ENCODE data around the gene RPP25. TPM values are rescaled to one million over a fixed set of nuclear protein-coding genes. Genes with fewer than 3 reads are reported as not detected.

Gene RPP25
- total RNA-seq, 2 donors from 2014 or later = 9.1 to 11.5 TPM

DNA sequence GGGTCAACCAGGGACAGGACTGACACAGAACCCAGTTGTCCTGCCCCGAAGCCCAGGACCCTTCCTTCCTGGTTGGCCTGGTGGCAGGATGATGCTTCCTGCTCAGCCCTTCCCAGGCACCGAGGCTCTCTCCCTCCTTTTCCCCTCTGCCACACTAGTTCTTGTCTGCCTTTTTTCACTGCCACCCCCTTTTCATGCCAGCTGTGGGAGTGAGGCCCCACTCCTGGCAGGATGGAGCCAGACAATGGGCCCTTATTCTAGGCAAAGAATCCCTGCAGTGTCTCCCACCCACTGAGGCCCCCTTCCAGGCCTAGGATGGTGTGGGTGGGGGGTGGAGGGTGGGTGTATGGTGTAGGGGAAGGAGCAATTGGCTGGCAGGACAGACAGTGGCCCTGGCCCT, 37.7 kb upstream of the RPP25 start:
- DNase-seq (no peak), ATAC-seq (no peak)
- H3K9me3 ChIP-seq = no peaks in the 10 kb centered on the region
- H3K4me3 ChIP-seq = no peak overlapping the region
- no peak overlapping the region for H3K27ac ChIP-seq
- H3K4me1 ChIP-seq = peaks cover 41% of the 10 kb centered on the region
- no peaks in the 10 kb centered on the region for H3K27me3 ChIP-seq
- WGBS, 2 donors = 61 to 64% methylated on average over 2 of the region's 2 CpGs
- no peak for TF ChIP-seq POLR2A (IDR thresholded peaks at IDR 0.05)
- TF ChIP-seq, protein P1, sequence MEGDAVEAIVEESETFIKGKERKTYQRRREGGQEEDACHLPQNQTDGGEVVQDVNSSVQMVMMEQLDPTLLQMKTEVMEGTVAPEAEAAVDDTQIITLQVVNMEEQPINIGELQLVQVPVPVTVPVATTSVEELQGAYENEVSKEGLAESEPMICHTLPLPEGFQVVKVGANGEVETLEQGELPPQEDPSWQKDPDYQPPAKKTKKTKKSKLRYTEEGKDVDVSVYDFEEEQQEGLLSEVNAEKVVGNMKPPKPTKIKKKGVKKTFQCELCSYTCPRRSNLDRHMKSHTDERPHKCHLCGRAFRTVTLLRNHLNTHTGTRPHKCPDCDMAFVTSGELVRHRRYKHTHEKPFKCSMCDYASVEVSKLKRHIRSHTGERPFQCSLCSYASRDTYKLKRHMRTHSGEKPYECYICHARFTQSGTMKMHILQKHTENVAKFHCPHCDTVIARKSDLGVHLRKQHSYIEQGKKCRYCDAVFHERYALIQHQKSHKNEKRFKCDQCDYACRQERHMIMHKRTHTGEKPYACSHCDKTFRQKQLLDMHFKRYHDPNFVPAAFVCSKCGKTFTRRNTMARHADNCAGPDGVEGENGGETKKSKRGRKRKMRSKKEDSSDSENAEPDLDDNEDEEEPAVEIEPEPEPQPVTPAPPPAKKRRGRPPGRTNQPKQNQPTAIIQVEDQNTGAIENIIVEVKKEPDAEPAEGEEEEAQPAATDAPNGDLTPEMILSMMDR (IDR thresholded peaks at IDR 0.05) = no peak
- intact Hi-C loops (cut with DNase I) = no loop called here
- H3K36me3 ChIP-seq (replicated peaks in 1 of 2; ENCODE audit: insufficient read depth in 1 of 2, low read depth in 2 of 2) = no peaks in the 10 kb centered on the region

DNA sequence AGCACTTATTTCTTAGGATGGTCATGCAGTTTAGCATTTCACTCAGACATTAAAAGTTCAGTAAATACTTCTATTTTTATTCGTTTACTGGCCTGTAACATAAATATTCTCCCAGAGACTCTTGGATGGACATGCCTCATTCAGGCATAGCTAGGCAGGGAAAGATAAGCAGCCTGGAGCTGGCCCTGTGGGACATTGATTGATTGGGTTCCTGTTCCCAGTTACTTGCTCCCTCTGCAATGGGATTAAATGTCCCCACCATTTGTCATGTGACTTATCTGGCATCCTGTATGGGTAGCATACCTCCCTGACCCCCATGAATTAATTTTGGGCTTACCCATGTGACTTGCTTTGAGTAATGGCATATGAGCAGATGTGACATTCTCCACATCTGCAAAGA, 36.0 kb upstream of the RPP25 start:
- intact Hi-C loops (cut with DNase I) = no loop called here
- Histone ChIP-seq H3K36me3 (replicated peaks in 1 of 2; ENCODE audit: insufficient read depth in 1 of 2, low read depth in 2 of 2) (no peaks in the 10 kb centered on the region), H3K27ac (no peak overlapping the region), H3K9me3 (no peaks in the 10 kb centered on the region), H3K4me3 (no peak overlapping the region), H3K4me1 (peaks cover 25% of the 10 kb centered on the region), H3K27me3 (no peaks in the 10 kb centered on the region)
- DNase-seq = no peak
- WGBS, 2 donors = 29 to 50% methylated on average over 1 of the region's 1 CpG
- no peak for ATAC-seq
- TF ChIP-seq POLR2A (IDR thresholded peaks at IDR 0.05) = no peak
- TF ChIP-seq, protein P1 (IDR thresholded peaks at IDR 0.05) = no peak

DNA sequence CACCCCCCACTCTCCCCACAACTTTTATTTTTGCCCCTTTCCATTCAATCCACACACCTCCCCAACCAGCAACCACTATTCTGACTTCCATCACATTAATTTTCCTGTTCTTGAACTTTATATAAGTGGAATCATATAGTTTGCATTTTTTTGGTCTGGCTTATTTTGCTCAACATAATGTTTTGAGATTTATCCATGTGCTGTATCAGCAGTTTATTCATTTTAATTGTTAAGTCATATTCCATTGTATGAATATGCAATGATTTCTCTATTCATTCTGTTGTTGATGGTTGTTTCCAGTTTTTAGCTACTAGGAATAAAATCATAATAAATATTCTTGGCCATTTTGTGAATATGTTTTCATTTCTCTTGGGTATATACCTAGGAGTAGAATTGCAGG, 33.0 kb upstream of the RPP25 start:
- no peak overlapping the region for H3K27ac ChIP-seq
- ATAC-seq = no peak
- intact Hi-C loops (cut with DNase I) = no loop called here

DNA sequence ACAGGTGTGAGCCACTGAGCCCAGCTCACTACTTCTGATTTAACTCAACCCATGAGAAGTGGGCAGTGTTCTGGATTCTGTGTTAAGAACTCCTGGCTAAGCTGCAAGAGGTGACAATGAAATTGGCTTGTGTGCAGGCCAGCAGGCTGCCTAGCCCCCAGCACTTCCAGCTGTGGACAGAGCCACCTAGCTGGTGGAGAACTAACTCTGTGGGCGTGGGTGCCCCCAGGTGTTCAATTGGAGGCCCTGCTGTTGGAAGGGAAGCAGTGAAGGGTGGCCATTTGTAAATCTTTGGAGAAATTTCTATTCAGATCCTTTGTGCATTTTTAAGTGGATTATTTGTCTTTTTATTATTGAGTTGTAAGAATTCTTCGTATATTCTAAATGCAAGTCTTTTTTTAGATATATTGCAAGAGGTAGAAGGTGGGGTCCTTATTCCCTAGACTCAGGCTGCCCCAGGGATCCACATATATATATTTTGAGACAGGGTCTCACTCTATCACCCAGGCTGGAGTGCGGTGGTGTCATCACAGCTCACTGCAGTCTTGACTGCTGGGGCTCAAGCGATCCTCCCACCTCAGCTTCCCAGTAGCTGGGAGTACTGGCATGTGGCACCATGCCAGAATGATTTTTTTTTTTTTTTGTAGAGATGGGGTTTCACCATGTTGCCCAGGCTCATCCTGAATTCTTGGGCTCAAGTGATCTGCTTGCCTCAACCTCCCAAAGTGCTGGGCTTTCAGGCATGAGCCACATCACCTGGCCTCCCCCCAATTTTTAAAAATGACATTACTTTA, 31.6 kb upstream of the RPP25 start:
- no peaks in the 10 kb centered on the region for H3K4me1 ChIP-seq
- intact Hi-C loops (cut with DNase I) = no loop called here
- DNase-seq (peak; percentile 42 to 71 (median 63)), ATAC-seq (peak; percentile 71)
- no peak overlapping the region for H3K4me3 ChIP-seq
- TF ChIP-seq, protein P1 (IDR thresholded peaks at IDR 0.05) = peak; percentile 13 to 68 (median 44)
- TF ChIP-seq POLR2A (IDR thresholded peaks at IDR 0.05) = no peak
- 34 to 38% methylated on average over 4 of the region's 4 CpGs for WGBS, 2 donors
- no peaks in the 10 kb centered on the region for H3K9me3 ChIP-seq
- H3K36me3 ChIP-seq (replicated peaks in 1 of 2; ENCODE audit: insufficient read depth in 1 of 2, low read depth in 2 of 2) = no peaks in the 10 kb centered on the region
- no peaks in the 10 kb centered on the region for H3K27me3 ChIP-seq
- H3K27ac ChIP-seq = no peak overlapping the region

More for the DNA sequence above, 33.0 kb upstream of the RPP25 start:
- no peaks in the 10 kb centered on the region for H3K9me3 ChIP-seq
- H3K36me3 ChIP-seq (replicated peaks in 1 of 2; ENCODE audit: insufficient read depth in 1 of 2, low read depth in 2 of 2) = no peaks in the 10 kb centered on the region
- H3K4me1 ChIP-seq = no peaks in the 10 kb centered on the region
- TF ChIP-seq, protein P1 (IDR thresholded peaks at IDR 0.05) = no peak
- no peak for TF ChIP-seq POLR2A (IDR thresholded peaks at IDR 0.05)
- DNase-seq = no peak
- no peaks in the 10 kb centered on the region for H3K27me3 ChIP-seq
- no peak overlapping the region for H3K4me3 ChIP-seq

DNA sequence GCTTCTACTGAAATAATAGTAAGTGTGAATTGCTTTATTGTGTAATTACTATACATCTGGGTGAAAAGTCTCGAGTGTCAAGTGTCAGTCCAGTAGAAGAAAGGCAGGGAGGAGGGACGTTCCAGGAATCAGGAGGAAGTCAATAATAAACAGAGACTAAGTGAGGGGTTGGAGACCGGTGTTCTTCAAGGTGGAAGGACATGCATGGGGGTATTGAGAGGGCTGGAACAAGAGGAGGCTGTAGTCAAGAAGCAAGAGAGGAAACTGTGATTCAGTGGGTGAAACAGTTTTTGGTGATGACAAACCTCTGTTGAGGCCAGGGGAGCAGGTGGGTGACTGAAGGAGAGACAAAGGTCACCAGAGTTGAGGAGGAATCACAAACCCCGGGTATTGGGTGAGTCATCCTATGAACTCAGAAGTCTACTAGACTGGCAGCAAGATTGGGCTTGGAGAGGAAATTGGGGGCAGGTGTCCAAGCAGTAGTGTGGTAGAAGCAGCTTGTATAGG, 27.2 kb upstream of the RPP25 start:
- TF ChIP-seq, protein P1 (IDR thresholded peaks at IDR 0.05) = no peak
- TF ChIP-seq POLR2A (IDR thresholded peaks at IDR 0.05) = no peak
- no peak overlapping the region for H3K27ac ChIP-seq
- H3K4me3 ChIP-seq = no peak overlapping the region
- no peak for ATAC-seq
- WGBS, 2 donors = 21 to 41% methylated on average over 4 of the region's 4 CpGs
- intact Hi-C loops (cut with DNase I) = no loop called here
- H3K27me3 ChIP-seq = no peaks in the 10 kb centered on the region
- no peaks in the 10 kb centered on the region for H3K4me1 ChIP-seq
- no peaks in the 10 kb centered on the region for H3K36me3 ChIP-seq (replicated peaks in 1 of 2; ENCODE audit: insufficient read depth in 1 of 2, low read depth in 2 of 2)
- no peak for DNase-seq
- no peaks in the 10 kb centered on the region for H3K9me3 ChIP-seq

All from body of pancreas (tissue), 4 donors.